GM19035 (cell line): ENCODE data around the gene RAPGEF5.

Source experiments
- ATAC-seq: cut with Tn5 transposase; IDR thresholded peaks from one replicate; pipeline ENCODE4 v1.9.1; 2021; ENCODE audit not compliant: unreplicated experiment

RAPGEF5 gene

GRCh38 chr7:22317632-22318031 lies 39.3 kb downstream of the RAPGEF5 start:
- no peak for ATAC-seq

DNA sequence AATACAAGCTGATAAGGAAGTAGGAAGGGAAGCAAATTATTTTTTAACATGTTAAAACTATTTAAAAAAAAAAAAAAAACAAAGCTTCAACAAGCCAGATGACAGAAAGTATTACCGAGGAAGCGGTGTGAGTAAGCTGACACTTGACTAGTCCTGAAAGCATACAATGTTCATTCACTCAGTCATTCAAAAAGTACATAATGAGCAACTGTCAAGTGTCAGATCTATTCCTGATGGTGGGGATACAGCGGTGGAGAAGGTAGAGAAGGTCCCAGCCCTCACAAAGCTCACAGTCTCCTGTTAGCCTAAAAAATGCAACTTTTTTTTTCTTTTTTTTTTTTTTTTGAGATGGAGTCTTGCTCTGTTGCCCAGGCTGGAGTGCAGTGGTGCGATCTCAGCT lies 40.0 kb downstream of the RAPGEF5 start:
- no peak for ATAC-seq

DNA sequence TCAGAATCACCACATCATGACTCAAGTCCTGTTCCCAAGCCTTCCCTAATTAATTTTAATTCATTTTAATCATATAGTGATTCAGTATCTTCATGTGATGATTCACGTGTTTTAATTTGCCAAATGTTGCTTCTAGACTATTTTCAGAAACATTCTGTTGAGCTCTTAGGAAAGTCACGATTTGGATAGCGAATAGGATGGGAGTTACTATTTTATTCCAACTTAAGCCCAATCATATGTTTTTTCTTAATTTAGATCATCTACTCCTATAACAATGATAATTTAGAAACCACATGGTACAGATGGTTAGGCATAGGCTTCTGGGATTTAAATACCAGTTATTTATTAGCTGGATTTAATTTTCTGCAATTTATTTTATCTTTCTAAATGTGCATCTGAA lies 49.1 kb downstream of the RAPGEF5 start:
- ATAC-seq = no peak

GRCh38 chr7:22305706-22306105 lies 51.2 kb downstream of the RAPGEF5 start:
- no peak for ATAC-seq

DNA sequence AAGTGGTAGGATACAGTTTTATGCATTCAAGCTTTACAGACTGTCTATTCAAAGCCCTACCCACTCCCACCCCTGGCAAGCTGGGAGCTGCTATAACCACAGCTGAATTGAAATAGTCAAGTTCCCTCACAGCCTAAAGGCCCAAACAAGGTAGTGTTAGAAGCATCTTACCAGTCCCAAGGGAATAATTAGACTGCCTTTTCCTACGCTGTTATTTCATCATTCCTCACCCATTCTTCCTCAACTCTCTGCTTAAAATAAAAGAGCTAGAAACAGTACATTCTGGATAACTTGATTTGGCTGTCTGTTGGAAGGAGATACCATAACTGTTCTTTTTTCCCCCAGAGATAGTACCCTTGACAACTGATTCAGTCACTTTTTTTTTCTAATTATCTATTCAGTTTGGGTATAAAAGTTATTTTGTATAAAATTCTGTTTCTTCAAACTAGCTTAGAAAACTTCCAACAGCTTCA lies 54.0 kb downstream of the RAPGEF5 start:
- ATAC-seq = no peak

DNA sequence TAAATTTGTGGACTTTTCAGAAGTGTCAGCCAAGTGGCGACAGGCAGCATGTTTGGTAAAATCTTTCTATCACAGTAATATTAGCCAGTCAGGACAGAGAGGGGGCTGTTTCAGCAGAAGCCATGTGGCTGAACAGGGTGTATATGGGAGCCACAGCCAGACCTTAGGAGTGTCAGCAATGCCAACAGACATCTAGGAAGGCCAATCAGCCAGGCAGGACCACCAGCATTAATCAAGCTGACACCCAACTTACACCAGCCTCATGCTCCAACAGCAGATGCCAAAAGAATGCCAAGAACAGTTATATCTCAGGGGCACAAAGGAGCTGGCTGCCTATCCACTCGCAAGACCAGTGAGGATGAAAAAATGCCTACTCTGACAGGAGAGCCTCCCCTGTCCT lies 54.8 kb downstream of the RAPGEF5 start:
- ATAC-seq = no peak

- ATAC-seq = no peak
These were observed 55.2 kb downstream of the RAPGEF5 start for GRCh38 chr7:22301790-22302189.

DNA sequence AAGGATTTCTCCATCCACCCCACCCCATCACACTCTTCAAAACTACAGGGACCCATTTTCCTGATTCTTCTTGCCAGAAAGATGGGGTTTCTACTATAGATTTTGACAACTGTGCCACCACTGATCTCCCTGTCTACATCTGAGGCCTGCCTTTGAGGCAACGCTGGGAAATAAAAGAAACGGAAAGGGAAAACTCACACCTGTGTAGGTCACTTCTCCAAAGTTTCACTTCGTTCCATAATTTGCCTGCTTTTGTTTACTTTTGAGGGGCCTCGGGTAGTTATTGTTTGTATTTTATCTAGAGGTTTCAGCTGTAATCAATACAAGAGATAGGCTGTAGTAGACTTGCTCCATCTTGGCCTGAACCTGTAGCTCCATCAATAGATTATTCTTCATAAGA lies 56.1 kb downstream of the RAPGEF5 start:
- no peak for ATAC-seq

GRCh38 chr7:22296916-22297315 lies 60.0 kb downstream of the RAPGEF5 start:
- no peak for ATAC-seq

- no peak for ATAC-seq
These were observed 60.7 kb downstream of the RAPGEF5 start for GRCh38 chr7:22296265-22296566.

- no peak for ATAC-seq
These were observed 61.3 kb downstream of the RAPGEF5 start for GRCh38 chr7:22295402-22296264.

GRCh38 chr7:22292531-22292930 lies 64.4 kb downstream of the RAPGEF5 start:
- no peak for ATAC-seq

DNA sequence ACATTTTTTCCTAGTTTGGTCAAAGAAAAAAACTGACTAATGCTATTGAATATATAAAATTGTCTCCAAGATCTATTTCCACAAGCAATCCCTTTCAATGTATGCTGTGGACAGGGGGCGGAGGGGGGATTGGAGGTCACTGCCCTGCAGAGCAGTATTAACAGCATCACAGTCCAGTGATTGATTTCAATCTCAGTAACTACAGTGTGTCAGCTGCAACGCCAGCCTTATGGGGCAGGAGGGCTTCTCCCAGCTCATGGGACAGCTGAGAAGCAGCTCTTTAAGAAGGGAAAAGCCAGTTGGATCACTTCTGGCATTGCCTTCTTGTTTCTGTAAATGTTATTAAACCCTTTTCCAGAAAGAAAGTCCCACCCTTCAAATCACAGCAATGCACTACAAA lies 65.0 kb downstream of the RAPGEF5 start:
- no peak for ATAC-seq

DNA sequence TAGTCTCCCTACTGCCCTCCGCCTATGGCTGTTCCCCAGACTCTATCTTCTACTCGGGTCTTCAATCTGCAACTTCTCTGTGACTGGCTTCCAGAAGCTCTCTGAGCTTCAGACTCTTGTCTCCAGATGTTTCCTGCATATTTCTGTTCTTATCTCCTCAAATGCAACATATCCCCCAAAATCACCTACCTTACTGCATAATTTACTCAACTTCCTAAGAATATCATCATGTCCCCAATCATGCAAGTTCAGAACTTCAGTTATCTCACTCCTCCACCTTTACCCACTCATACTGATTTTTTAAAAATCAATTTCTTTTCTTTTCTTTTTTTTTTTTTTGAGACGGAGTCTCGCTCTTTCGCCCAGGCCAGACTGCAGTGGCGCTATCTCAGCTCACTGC lies 68.8 kb downstream of the RAPGEF5 start:
- ATAC-seq = no peak

DNA sequence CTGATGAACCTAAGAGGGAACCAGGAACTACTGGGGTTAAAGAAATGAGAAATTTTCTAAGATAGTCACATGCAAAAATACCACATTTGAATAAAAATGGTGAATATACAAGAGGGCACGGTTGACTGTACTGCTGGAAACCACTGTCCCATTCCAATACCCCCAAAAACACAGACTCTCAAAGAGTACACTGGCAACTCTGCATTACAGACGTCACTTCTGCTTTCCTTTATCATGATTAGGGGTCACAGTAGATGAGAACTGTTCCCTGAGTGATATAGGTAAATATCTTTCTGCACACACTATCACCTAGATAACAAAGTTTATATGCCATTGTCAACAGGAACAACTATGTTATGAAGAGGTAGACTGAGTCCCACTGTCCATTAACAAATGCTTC lies 69.5 kb downstream of the RAPGEF5 start:
- ATAC-seq = no peak

DNA sequence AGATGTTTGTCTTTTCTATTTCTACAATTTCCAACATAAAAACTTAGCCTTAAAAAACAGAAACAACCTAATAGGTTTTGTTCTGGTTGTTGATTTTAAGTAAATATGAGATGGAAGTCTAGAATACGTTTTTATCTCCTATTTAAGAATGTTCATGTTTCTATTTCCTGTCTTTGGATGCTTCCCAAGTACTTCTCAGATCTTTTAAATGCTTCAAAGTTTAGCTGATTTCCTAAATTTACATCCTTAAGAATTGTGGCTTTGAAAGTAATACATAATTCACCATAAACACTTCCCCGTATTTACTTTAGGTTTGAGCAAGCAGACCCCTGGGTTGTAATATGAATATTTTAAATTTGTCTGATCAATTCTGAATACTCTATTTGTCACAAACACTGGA lies 70.5 kb downstream of the RAPGEF5 start:
- ATAC-seq = no peak

DNA sequence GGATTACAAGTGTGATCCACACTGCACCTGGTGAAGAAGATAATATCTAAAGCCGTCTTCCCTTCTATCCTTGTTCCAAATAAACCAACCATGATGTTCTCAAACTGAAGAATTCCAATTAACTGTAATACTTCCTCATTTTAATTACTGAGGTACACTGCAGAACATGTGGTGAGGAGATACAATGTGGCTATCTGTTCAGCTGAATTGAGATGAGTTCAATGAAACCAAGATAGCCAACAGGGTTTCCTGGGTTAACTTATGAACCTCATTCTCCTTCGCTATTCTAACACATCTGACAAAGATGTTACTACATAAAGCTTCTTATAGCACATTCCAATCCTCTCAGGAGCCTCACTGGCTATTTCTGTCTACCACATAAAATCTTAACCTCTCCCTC lies 75.5 kb downstream of the RAPGEF5 start:
- no peak for ATAC-seq

GRCh38 chr7:22280031-22280430 lies 76.9 kb downstream of the RAPGEF5 start:
- ATAC-seq = no peak

DNA sequence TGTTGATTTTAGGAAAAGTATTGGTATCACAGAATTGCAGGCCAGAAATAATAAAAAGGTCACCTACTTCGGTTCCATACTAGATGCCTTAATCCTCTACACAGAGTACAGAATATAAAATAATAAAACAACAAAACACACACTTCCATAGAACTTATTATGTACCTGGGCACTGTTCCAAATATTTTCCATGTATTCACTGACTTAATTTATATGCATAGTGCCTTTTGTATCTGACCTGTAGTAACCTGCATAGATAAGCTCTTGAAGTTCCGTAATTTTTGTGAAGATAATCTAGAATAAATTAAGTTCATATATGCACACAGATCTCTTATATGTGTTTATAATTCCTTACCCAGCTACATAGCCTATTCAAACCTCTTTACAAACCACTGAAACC lies 78.3 kb downstream of the RAPGEF5 start:
- no peak for ATAC-seq

- no peak for ATAC-seq
These were observed 79.6 kb downstream of the RAPGEF5 start for GRCh38 chr7:22277375-22277774.

DNA sequence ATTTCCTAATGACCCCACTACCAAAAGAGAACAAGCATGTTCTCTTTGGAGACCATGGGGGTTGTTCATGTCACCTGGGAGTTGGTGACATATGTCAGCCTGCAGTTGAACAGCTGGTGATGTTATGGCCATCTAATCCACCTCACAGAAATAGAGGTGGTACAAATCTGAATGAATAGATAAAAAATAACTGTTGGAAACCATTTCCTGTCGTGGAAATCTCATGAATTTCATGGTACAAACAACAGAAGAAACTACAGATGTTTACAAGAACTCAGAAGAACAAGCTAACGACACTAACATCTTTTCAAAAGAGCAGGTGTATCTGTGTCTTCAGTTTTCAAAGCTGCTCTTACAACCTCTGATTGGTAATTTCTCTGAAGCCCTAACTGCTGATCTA lies 81.3 kb downstream of the RAPGEF5 start:
- ATAC-seq = no peak

DNA sequence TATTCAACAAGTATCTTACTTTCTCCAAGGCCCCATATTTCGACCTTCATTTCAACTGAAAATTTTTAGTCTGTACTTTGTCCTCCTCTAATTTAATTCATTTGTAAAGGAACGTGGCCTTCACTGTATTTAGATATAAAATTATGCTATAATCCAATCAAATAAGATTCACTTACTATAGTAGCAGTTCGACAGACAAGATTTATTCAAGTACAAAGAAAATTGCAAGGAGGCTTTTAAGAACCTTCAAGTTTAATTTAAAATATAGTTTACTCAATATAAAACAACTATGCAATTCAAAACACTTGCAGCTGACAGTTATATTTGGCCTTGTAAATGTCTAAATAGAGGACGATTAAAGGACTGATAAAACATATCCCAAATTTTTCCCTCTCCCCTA lies 85.6 kb downstream of the RAPGEF5 start:
- ATAC-seq = no peak

- ATAC-seq = no peak
These were observed 86.6 kb downstream of the RAPGEF5 start for GRCh38 chr7:22270371-22270770.
